ENCODE results near the gene ANKRD1.

ANKRD1 gene

DNA sequence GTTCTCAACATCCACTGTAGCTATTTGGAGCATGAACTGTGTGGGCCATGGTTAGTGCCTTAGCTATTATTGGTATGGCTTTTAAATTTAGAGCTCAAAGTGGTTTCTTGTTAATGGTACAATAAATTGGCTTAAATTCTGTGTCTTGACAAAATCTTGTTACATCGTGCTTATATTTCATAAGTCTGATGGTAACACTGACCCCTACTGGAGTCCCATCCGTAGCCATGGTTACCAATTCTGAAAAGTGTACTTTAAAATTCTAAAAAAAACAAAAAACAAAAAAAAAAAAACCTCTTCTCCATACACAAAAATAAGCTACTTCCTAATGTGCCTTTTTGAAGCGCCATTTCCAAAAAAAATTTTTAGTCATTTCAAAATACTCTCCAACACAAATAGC lies 55.5 kb downstream of the ANKRD1 start (continued):
- TF ChIP-seq, protein P1, sequence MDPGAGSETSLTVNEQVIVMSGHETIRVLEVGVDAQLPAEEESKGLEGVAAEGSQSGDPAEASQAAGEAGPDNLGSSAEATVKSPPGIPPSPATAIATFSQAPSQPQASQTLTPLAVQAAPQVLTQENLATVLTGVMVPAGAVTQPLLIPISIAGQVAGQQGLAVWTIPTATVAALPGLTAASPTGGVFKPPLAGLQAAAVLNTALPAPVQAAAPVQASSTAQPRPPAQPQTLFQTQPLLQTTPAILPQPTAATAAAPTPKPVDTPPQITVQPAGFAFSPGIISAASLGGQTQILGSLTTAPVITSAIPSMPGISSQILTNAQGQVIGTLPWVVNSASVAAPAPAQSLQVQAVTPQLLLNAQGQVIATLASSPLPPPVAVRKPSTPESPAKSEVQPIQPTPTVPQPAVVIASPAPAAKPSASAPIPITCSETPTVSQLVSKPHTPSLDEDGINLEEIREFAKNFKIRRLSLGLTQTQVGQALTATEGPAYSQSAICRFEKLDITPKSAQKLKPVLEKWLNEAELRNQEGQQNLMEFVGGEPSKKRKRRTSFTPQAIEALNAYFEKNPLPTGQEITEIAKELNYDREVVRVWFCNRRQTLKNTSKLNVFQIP (CRISPR knock-in tag; IDR thresholded peaks at IDR 0.05; ENCODE audit: borderline replicate concordance, low read depth) = no peak
- TF ChIP-seq SNAI2 (CRISPR knock-in tag; IDR thresholded peaks at IDR 0.05) = no peak
- no peak for TF ChIP-seq RARB (CRISPR knock-in tag; IDR thresholded peaks at IDR 0.05)

GRCh38 chr10:90862908-90863514 lies 57.9 kb downstream of the ANKRD1 start:
- ATAC-seq = peak; percentile 33; the same call in 1 of the 3 replicates
- no peak for TF ChIP-seq ZNF8 (CRISPR knock-in tag; IDR thresholded peaks at IDR 0.05)
- TF ChIP-seq SNAI2 (CRISPR knock-in tag; IDR thresholded peaks at IDR 0.05) = no peak
- no peak for TF ChIP-seq GLIS3 (CRISPR knock-in tag; IDR thresholded peaks at IDR 0.05)
- TF ChIP-seq ZFP30 (CRISPR knock-in tag; IDR thresholded peaks at IDR 0.05) = no peak
- TF ChIP-seq ZC3H10 (CRISPR knock-in tag; IDR thresholded peaks at IDR 0.05) = no peak

Measured in SK-N-SH treated with all-trans-retinoic acid at 6 μM for 48 hours (cell line).